A204.1 (cell line): Measurements from ENCODE around the gene VAC14.

Source experiments
- FAIRE-seq: peaks from 2 replicates; lab custom pipeline; 2012; peaks lifted over from hg19 to GRCh38; lab: Jason Lieb, UNC

Gene VAC14

GRCh38 chr16:70786020-70786755 lies 14.8 kb downstream of the VAC14 start:
- no peak for FAIRE-seq

GRCh38 chr16:70784692-70785555 lies 16.0 kb downstream of the VAC14 start:
- no peak for FAIRE-seq

GRCh38 chr16:70782237-70782636 lies 18.7 kb downstream of the VAC14 start:
- no peak for FAIRE-seq

- FAIRE-seq, result no peak
These were observed 19.2 kb downstream of the VAC14 start for GRCh38 chr16:70781800-70782199.

- FAIRE-seq, result no peak
These were observed 20.4 kb downstream of the VAC14 start for GRCh38 chr16:70780546-70780945.

GRCh38 chr16:70779361-70779760 lies 21.6 kb downstream of the VAC14 start:
- FAIRE-seq, result no peak

GRCh38 chr16:70778901-70779309 lies 22.1 kb downstream of the VAC14 start:
- no peak for FAIRE-seq

- no peak for FAIRE-seq
These were observed 23.0 kb downstream of the VAC14 start for GRCh38 chr16:70777973-70778406.

GRCh38 chr16:70777496-70777895 lies 23.5 kb downstream of the VAC14 start:
- no peak for FAIRE-seq

- no peak for FAIRE-seq
These were observed 25.6 kb downstream of the VAC14 start for GRCh38 chr16:70775399-70775798.

GRCh38 chr16:70774261-70774660 lies 26.7 kb downstream of the VAC14 start:
- FAIRE-seq, result no peak

GRCh38 chr16:70772493-70772892 lies 28.5 kb downstream of the VAC14 start:
- FAIRE-seq, result no peak

- no peak for FAIRE-seq
These were observed 30.1 kb downstream of the VAC14 start for GRCh38 chr16:70770626-70771552.

GRCh38 chr16:70770291-70770625 lies 30.7 kb downstream of the VAC14 start:
- FAIRE-seq, result no peak

GRCh38 chr16:70769761-70770160 lies 31.2 kb downstream of the VAC14 start:
- no peak for FAIRE-seq

GRCh38 chr16:70769131-70769530 lies 31.8 kb downstream of the VAC14 start:
- FAIRE-seq, result no peak

- FAIRE-seq, result no peak
These were observed 32.8 kb downstream of the VAC14 start for GRCh38 chr16:70768203-70768580.

GRCh38 chr16:70767377-70768202 lies 33.4 kb downstream of the VAC14 start:
- FAIRE-seq, result no peak

- no peak for FAIRE-seq
These were observed 34.3 kb downstream of the VAC14 start for GRCh38 chr16:70766658-70767057.

GRCh38 chr16:70766176-70766575 lies 34.8 kb downstream of the VAC14 start:
- FAIRE-seq, result no peak

- FAIRE-seq, result no peak
These were observed 35.5 kb downstream of the VAC14 start for GRCh38 chr16:70765491-70765890.

GRCh38 chr16:70764632-70765031 lies 36.3 kb downstream of the VAC14 start:
- no peak for FAIRE-seq
